Mammary epithelial cell (primary cell): ENCODE results near the gene UBAP2L.

Experiments used
- CTCF ChIP-seq, 2 donors: IDR thresholded peaks in 1 of 2; conservative IDR thresholded peaks in 1 of 2; 2 replicates each; pipeline ENCODE4 v1.5.1; 2011 to 2012; ENCODE audit warnings: inconsistent platforms in 2 of 2, low read length in 2 of 2, mild to moderate bottlenecking in 2 of 2, control low read depth in 1 of 2, low read depth in 1 of 2; ENCODE audit not compliant: insufficient read depth in 1 of 2; ENCODE audit errors: extremely low read depth in 1 of 2
- EZH2 ChIP-seq: IDR thresholded peaks from 2 replicates; pipeline ENCODE4 v1.6.1; 2012; ENCODE audit warnings: low read length, inconsistent platforms, borderline replicate concordance

- TF ChIP-seq EZH2 (no peak), CTCF (conservative IDR thresholded peaks at IDR 0.05 in 1 of 2, IDR thresholded peaks at IDR 0.05 in 1 of 2; ENCODE audit: extremely low read depth in 1 of 2, insufficient read depth in 1 of 2, low read depth in 1 of 2, low read length in 2 of 2) (no peak)
These were observed 33.8 kb upstream of the UBAP2L start for GRCh38 chr1:154186852-154187501.
